SU-DHL-6 (cell line): ENCODE measurements around the gene SNX6.

Experiments used
- EZH2phosphoT487 ChIP-seq: fragments of 200-600 bp; sonication (generic), shearing (Covaris generic); conservative IDR thresholded peaks from 2 replicates; pipeline ENCODE4 v1.6.1; 2018; ENCODE audit warnings: mild to moderate bottlenecking, antibody characterized with exemption, low read length, moderate library complexity, mixed read lengths
- TF ChIP-seq, protein P1 (sequence below): fragments of 200-600 bp; sonication (generic); IDR thresholded peaks from one replicate; pipeline ENCODE4 v1.5.1; 2017; ENCODE audit warnings: antibody characterized with exemption, mild to moderate bottlenecking, low read length, moderate library complexity; ENCODE audit not compliant: insufficient read depth, poor library complexity, severe bottlenecking

DNA sequence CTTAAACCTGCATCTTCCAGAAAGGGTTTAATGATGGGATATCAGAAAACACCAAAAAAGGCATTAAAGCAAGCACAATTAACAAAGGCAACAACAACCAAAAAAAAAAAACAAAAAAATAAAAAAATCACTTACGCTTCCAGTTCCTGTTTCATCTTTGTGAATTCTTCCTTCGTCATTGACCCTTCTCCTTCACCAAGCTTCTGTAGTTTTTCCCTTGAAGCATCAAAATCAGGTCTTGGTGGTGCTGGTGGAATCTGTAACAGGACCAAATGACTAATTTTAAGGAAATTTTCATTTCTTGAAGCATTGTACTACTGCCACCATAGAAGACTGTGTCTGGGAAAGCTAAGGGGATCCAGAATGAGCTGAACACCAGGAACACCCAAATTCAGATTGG, 24.5 kb downstream of the SNX6 start:
- no peak for TF ChIP-seq EZH2phosphoT487
- TF ChIP-seq, protein P1, sequence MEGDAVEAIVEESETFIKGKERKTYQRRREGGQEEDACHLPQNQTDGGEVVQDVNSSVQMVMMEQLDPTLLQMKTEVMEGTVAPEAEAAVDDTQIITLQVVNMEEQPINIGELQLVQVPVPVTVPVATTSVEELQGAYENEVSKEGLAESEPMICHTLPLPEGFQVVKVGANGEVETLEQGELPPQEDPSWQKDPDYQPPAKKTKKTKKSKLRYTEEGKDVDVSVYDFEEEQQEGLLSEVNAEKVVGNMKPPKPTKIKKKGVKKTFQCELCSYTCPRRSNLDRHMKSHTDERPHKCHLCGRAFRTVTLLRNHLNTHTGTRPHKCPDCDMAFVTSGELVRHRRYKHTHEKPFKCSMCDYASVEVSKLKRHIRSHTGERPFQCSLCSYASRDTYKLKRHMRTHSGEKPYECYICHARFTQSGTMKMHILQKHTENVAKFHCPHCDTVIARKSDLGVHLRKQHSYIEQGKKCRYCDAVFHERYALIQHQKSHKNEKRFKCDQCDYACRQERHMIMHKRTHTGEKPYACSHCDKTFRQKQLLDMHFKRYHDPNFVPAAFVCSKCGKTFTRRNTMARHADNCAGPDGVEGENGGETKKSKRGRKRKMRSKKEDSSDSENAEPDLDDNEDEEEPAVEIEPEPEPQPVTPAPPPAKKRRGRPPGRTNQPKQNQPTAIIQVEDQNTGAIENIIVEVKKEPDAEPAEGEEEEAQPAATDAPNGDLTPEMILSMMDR: no peak
